K562 (cell line): ENCODE measurements around the gene ARID4B. TPM values are rescaled to one million over a fixed set of nuclear protein-coding genes. Genes with fewer than 3 reads are reported as not detected.

Source experiments
- CEBPB ChIP-seq: fragments of 450-650 bp; IDR thresholded peaks from 2 replicates; pipeline ENCODE4 v1.6.1; 2016; ENCODE audit warnings: missing genetic modification characterization, missing compliant biosample characterization
- DMBX1 ChIP-seq: fragments of 250-450 bp; sonication (Bioruptor Pico); IDR thresholded peaks from 2 replicates; pipeline ENCODE4 v1.8.0; 2022; ENCODE audit warnings: inconsistent platforms, mild to moderate bottlenecking, moderate library complexity, borderline replicate concordance
- GATAD2A ChIP-seq: fragments of 450-650 bp; IDR thresholded peaks from 2 replicates; pipeline ENCODE4 v1.6.1; 2017
- HMG20A ChIP-seq: fragments of 450-650 bp; formaldehyde crosslinking; conservative IDR thresholded peaks from 2 replicates; pipeline ENCODE4 v1.4.0; 2020; ENCODE audit warnings: mild to moderate bottlenecking, mixed read lengths
- L3MBTL2 ChIP-seq: fragments of 450-650 bp; IDR thresholded peaks from 2 replicates; pipeline ENCODE4 v1.6.1; 2016; ENCODE audit warnings: mild to moderate bottlenecking, moderate library complexity
- MCM2 ChIP-seq: fragments of 450-650 bp; IDR thresholded peaks from 2 replicates; pipeline ENCODE4 v1.6.1; 2017; ENCODE audit warnings: low read depth, mild to moderate bottlenecking
- PHF8 ChIP-seq: fragments of 200-600 bp; sonication (generic); IDR thresholded peaks from 2 replicates; pipeline ENCODE4 v1.6.1; 2012; ENCODE audit warnings: mixed run types, mild to moderate bottlenecking, inconsistent platforms, low read length, moderate library complexity, borderline replicate concordance
- SMAD2 ChIP-seq: fragments of 150-350 bp; IDR thresholded peaks from 2 replicates; pipeline ENCODE4 v1.6.1; 2014; ENCODE audit warnings: low read depth, mild to moderate bottlenecking, low read length
- SMARCC2 ChIP-seq: fragments of 450-650 bp; IDR thresholded peaks from 2 replicates; pipeline ENCODE4 v1.6.1; 2017; ENCODE audit warnings: antibody characterized with exemption, moderate library complexity, mild to moderate bottlenecking, low read depth
- SPI1 ChIP-seq: IDR thresholded peaks from 2 replicates; pipeline ENCODE4 v1.6.1; 2011; ENCODE audit warnings: low read depth, low read length, control low read depth, borderline replicate concordance
- SREBF2 ChIP-seq: sonication (generic); formaldehyde crosslinking; IDR thresholded peaks from 2 replicates; pipeline ENCODE4 v1.4.0; 2020; ENCODE audit warnings: mild to moderate bottlenecking, missing genetic modification reagents
- TBL1XR1 ChIP-seq, 2 experiments: IDR thresholded peaks; 2 replicates each; pipeline ENCODE4 v1.6.1; 2012; ENCODE audit warnings: improper control_type of control experiment in 2 of 2, low read length in 2 of 2, mild to moderate bottlenecking in 1 of 2
- polyA plus RNA-seq, 8 experiments: library from polyadenylated mRNA; depleted of rRNA in 4 of 8; stranded (reverse) in 5 of 8; unstranded in 3 of 8; fragments of >200 nt; fragmentation: Nextera tagmentation in 2 of 8; fragmentation: Illumina TruSeq in 1 of 8; extraction: Ambion mirVana in 2 of 8; extraction: Trizol in 1 of 8; gene quantifications; 2 replicates each; pipeline versions ENCODE4 v1.2.1 to v1.2.3, GENCODE V29; 2011 to 2014; ENCODE audit warnings: inconsistent platforms in 1 of 8, missing spikeins in 1 of 8
- total RNA-seq, 7 experiments: library from RNA; depleted of rRNA in 6 of 7; stranded (reverse); fragments of >200 nt in 6 of 7; fragmentation: Illumina TruSeq in 2 of 7; extraction: Trizol in 2 of 7; gene quantifications; 2 replicates each; pipeline versions ENCODE4 v1.2.1 to v1.2.3, GENCODE V29; 2011 to 2021; ENCODE audit warnings: low replicate concordance in 1 of 7
- TF ChIP-seq, protein P1 (sequence below): fragments of 250-450 bp; sonication (Bioruptor Pico); IDR thresholded peaks from 2 replicates; pipeline ENCODE4 v1.5.0; 2021
- TF ChIP-seq, protein P2 (sequence below): sonication (generic); formaldehyde crosslinking; IDR thresholded peaks from 2 replicates; pipeline ENCODE4 v1.8.1; 2023; ENCODE audit warnings: mild to moderate bottlenecking, missing genetic modification reagents
- TF ChIP-seq, protein P3 (sequence below): IDR thresholded peaks from 3 replicates; pipeline ENCODE4 v1.6.1; 2011; ENCODE audit warnings: borderline replicate concordance, mild to moderate bottlenecking, moderate library complexity; ENCODE audit not compliant: insufficient read length; ENCODE audit errors: extremely low read depth
- TF ChIP-seq, protein P4 (sequence below), 2 experiments: fragments of 450-650 bp; IDR thresholded peaks; 2 replicates each; pipeline ENCODE4 v1.6.1; 2018; ENCODE audit warnings: mild to moderate bottlenecking in 2 of 2, low read depth in 1 of 2; ENCODE audit not compliant: partially characterized antibody in 2 of 2
- TF ChIP-seq, protein P5 (sequence below): fragments of 250-450 bp; sonication (Bioruptor Pico); IDR thresholded peaks from 2 replicates; pipeline ENCODE4 v1.8.0; 2021; ENCODE audit warnings: borderline replicate concordance, mild to moderate bottlenecking, moderate library complexity; ENCODE audit not compliant: poor library complexity, severe bottlenecking

The ARID4B gene
- total and polyA plus RNA-seq, 9 of the 15 experiments (the other 6 are each of a cell fraction or from before 2014, with no cell fraction given): 8.4 to 38.9 (median 18.5) TPM

DNA sequence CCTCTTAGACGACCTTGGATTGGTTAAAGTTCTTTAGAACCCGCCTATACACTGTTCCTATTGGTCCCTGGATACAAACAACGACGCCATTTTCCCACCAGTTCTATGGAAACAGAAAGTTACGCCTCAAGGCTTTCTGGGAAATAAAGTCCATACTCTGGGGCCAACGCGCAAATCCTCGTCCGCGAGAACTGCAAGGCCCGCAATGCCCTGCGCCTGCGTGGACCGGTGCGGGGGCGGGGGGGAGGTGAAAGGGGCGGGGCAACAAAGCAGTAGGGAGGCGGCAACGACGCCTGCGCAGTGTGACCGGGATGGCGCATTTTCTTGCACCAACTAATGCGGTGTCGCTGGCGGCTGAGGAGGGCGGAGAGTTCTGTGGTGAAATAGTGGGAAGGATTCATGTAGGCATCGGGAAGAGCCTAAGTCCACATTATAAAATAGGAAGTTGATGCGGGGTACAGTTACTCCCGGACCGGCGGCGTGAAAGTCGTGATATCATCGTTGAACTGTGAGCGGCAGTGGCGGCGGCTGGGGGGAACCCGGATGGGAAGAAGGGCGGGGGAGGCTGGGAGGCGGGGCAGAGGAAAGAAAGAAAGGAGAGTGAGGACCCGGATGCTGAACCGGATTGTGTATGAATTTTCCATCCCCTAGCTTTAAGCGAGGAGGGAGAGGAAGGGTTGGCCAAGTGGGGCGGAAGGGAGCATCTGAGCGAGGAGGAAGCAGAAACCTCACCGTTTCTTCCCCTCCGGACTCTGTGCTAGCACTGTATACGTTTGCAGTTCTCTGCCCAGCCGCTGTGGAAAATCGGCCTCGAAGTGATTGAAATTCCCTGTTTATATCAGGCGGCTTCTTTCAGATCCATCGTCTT lies 526 bp upstream of the ARID4B start, which contains the start of gene GGPS1 (continued):
- TF ChIP-seq MCM2: no peak
- TF ChIP-seq CEBPB: 0 out of 2 replicates have a peak, but pooled peaks have one; percentile 22
- TF ChIP-seq TBL1XR1 (IDR thresholded peaks at IDR 0.05; ENCODE audit: low read length in 2 of 2): no peak
- TF ChIP-seq, protein P1, sequence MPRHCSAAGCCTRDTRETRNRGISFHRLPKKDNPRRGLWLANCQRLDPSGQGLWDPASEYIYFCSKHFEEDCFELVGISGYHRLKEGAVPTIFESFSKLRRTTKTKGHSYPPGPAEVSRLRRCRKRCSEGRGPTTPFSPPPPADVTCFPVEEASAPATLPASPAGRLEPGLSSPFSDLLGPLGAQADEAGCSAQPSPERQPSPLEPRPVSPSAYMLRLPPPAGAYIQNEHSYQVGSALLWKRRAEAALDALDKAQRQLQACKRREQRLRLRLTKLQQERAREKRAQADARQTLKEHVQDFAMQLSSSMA (CRISPR knock-in tag): no peak
- TF ChIP-seq, protein P2, sequence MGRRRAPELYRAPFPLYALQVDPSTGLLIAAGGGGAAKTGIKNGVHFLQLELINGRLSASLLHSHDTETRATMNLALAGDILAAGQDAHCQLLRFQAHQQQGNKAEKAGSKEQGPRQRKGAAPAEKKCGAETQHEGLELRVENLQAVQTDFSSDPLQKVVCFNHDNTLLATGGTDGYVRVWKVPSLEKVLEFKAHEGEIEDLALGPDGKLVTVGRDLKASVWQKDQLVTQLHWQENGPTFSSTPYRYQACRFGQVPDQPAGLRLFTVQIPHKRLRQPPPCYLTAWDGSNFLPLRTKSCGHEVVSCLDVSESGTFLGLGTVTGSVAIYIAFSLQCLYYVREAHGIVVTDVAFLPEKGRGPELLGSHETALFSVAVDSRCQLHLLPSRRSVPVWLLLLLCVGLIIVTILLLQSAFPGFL: no peak
- TF ChIP-seq SMAD2: no peak
- TF ChIP-seq DMBX1: 0 out of 2 replicates have a peak, but pooled peaks have one; percentile 25
- TF ChIP-seq SREBF2 (CRISPR knock-in tag): no peak
- peak; percentile 83 for TF ChIP-seq PHF8
- no peak for TF ChIP-seq HMG20A (CRISPR knock-in tag)
- TF ChIP-seq, protein P3, sequence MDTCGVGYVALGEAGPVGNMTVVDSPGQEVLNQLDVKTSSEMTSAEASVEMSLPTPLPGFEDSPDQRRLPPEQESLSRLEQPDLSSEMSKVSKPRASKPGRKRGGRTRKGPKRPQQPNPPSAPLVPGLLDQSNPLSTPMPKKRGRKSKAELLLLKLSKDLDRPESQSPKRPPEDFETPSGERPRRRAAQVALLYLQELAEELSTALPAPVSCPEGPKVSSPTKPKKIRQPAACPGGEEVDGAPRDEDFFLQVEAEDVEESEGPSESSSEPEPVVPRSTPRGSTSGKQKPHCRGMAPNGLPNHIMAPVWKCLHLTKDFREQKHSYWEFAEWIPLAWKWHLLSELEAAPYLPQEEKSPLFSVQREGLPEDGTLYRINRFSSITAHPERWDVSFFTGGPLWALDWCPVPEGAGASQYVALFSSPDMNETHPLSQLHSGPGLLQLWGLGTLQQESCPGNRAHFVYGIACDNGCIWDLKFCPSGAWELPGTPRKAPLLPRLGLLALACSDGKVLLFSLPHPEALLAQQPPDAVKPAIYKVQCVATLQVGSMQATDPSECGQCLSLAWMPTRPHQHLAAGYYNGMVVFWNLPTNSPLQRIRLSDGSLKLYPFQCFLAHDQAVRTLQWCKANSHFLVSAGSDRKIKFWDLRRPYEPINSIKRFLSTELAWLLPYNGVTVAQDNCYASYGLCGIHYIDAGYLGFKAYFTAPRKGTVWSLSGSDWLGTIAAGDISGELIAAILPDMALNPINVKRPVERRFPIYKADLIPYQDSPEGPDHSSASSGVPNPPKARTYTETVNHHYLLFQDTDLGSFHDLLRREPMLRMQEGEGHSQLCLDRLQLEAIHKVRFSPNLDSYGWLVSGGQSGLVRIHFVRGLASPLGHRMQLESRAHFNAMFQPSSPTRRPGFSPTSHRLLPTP: no peak
- TF ChIP-seq SPI1: peak; percentile 34; the same call in 1 of the 2 replicates
- TF ChIP-seq, protein P4, sequence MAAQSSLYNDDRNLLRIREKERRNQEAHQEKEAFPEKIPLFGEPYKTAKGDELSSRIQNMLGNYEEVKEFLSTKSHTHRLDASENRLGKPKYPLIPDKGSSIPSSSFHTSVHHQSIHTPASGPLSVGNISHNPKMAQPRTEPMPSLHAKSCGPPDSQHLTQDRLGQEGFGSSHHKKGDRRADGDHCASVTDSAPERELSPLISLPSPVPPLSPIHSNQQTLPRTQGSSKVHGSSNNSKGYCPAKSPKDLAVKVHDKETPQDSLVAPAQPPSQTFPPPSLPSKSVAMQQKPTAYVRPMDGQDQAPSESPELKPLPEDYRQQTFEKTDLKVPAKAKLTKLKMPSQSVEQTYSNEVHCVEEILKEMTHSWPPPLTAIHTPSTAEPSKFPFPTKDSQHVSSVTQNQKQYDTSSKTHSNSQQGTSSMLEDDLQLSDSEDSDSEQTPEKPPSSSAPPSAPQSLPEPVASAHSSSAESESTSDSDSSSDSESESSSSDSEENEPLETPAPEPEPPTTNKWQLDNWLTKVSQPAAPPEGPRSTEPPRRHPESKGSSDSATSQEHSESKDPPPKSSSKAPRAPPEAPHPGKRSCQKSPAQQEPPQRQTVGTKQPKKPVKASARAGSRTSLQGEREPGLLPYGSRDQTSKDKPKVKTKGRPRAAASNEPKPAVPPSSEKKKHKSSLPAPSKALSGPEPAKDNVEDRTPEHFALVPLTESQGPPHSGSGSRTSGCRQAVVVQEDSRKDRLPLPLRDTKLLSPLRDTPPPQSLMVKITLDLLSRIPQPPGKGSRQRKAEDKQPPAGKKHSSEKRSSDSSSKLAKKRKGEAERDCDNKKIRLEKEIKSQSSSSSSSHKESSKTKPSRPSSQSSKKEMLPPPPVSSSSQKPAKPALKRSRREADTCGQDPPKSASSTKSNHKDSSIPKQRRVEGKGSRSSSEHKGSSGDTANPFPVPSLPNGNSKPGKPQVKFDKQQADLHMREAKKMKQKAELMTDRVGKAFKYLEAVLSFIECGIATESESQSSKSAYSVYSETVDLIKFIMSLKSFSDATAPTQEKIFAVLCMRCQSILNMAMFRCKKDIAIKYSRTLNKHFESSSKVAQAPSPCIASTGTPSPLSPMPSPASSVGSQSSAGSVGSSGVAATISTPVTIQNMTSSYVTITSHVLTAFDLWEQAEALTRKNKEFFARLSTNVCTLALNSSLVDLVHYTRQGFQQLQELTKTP (IDR thresholded peaks at IDR 0.05; ENCODE audit: low read depth in 1 of 2, partially characterized antibody in 2 of 2): peak; percentile 23 to 97
- no peak for TF ChIP-seq GATAD2A
- peak; percentile 56 for TF ChIP-seq L3MBTL2
- no peak for TF ChIP-seq SMARCC2
- TF ChIP-seq, protein P5, sequence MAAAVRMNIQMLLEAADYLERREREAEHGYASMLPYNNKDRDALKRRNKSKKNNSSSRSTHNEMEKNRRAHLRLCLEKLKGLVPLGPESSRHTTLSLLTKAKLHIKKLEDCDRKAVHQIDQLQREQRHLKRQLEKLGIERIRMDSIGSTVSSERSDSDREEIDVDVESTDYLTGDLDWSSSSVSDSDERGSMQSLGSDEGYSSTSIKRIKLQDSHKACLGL (CRISPR knock-in tag): no peak
